Activated T-cell treated with anti-CD3 and anti-CD28 coated beads, Interleukin-2, amount 50 U/mL, for 24 hours (primary cell): ENCODE data around the gene LDLRAD4.

Experiments used
- DNase-seq: peaks from one replicate; pipeline ENCODE4 v3.0.0-alpha.2; 2020
- H3K27ac Mint-ChIP-seq: 2 replicates; pipeline ENCODE4 v1.8.0; 2020; ENCODE audit warnings: mild to moderate bottlenecking, mixed read lengths
- H3K27me3 Mint-ChIP-seq: 2 replicates; pipeline ENCODE4 v1.8.0; 2020; ENCODE audit warnings: mixed read lengths
- H3K36me3 Mint-ChIP-seq: 2 replicates; pipeline ENCODE4 v1.8.0; 2020; ENCODE audit warnings: low read depth, mixed read lengths
- H3K4me1 Mint-ChIP-seq: 2 replicates; pipeline ENCODE4 v1.8.0; 2020; ENCODE audit warnings: low read depth, mixed read lengths
- H3K4me3 Mint-ChIP-seq: 2 replicates; pipeline ENCODE4 v1.8.0; 2020; ENCODE audit warnings: mild to moderate bottlenecking, moderate library complexity, mixed read lengths
- H3K9me3 Mint-ChIP-seq: 2 replicates; pipeline ENCODE4 v1.8.0; 2020; ENCODE audit warnings: mixed read lengths

Gene LDLRAD4

GRCh38 chr18:13242797-13243196, 24.2 kb downstream of the LDLRAD4 start:
- H3K27me3 Mint-ChIP-seq, result no peaks in the 10 kb centered on the region
- H3K9me3 Mint-ChIP-seq, result no peaks in the 10 kb centered on the region
- H3K4me3 Mint-ChIP-seq, result no peak overlapping the region
- H3K36me3 Mint-ChIP-seq, result no peaks in the 10 kb centered on the region
- no peaks in the 10 kb centered on the region for H3K4me1 Mint-ChIP-seq
- DNase-seq, result peak; percentile 12
- H3K27ac Mint-ChIP-seq, result no peak overlapping the region

- Mint-ChIP-seq H3K9me3 (no peaks in the 10 kb centered on the region), H3K4me3 (no peak overlapping the region), H3K36me3 (no peaks in the 10 kb centered on the region), H3K27ac (no peak overlapping the region), H3K4me1 (no peaks in the 10 kb centered on the region), H3K27me3 (no peaks in the 10 kb centered on the region)
- DNase-seq, result no peak
These were observed 24.8 kb downstream of the LDLRAD4 start for GRCh38 chr18:13243363-13243762.

GRCh38 chr18:13244135-13244534, 25.6 kb downstream of the LDLRAD4 start:
- Mint-ChIP-seq H3K4me1 (no peaks in the 10 kb centered on the region), H3K27me3 (no peaks in the 10 kb centered on the region), H3K36me3 (no peaks in the 10 kb centered on the region), H3K9me3 (no peaks in the 10 kb centered on the region), H3K27ac (no peak overlapping the region), H3K4me3 (no peak overlapping the region)
- DNase-seq, result no peak

GRCh38 chr18:13245481-13246000, 27.0 kb downstream of the LDLRAD4 start:
- Mint-ChIP-seq H3K36me3 (no peaks in the 10 kb centered on the region), H3K9me3 (no peaks in the 10 kb centered on the region), H3K4me1 (no peaks in the 10 kb centered on the region), H3K4me3 (no peak overlapping the region), H3K27ac (no peak overlapping the region), H3K27me3 (no peaks in the 10 kb centered on the region)
- peak; percentile 22 for DNase-seq

- no peaks in the 10 kb centered on the region for H3K36me3 Mint-ChIP-seq
These were observed 27.6 kb downstream of the LDLRAD4 start for GRCh38 chr18:13246121-13246520.

GRCh38 chr18:13246591-13246990, 28.0 kb downstream of the LDLRAD4 start:
- Mint-ChIP-seq H3K27ac (no peak overlapping the region), H3K36me3 (no peaks in the 10 kb centered on the region), H3K4me3 (no peak overlapping the region), H3K4me1 (no peaks in the 10 kb centered on the region), H3K27me3 (no peaks in the 10 kb centered on the region), H3K9me3 (no peaks in the 10 kb centered on the region)
- DNase-seq, result no peak

More at GRCh38 chr18:13246121-13246520, 27.6 kb downstream of the LDLRAD4 start:
- no peak overlapping the region for H3K4me3 Mint-ChIP-seq
- no peaks in the 10 kb centered on the region for H3K27me3 Mint-ChIP-seq
- no peaks in the 10 kb centered on the region for H3K4me1 Mint-ChIP-seq
- DNase-seq, result peak; percentile 22
- H3K9me3 Mint-ChIP-seq, result no peaks in the 10 kb centered on the region
- no peak overlapping the region for H3K27ac Mint-ChIP-seq

- Mint-ChIP-seq H3K4me1 (no peaks in the 10 kb centered on the region), H3K4me3 (no peak overlapping the region), H3K27ac (no peak overlapping the region), H3K9me3 (no peaks in the 10 kb centered on the region), H3K36me3 (no peaks in the 10 kb centered on the region), H3K27me3 (no peaks in the 10 kb centered on the region)
- no peak for DNase-seq
These were observed 28.9 kb downstream of the LDLRAD4 start for GRCh38 chr18:13247506-13247905.

- Mint-ChIP-seq H3K27ac (no peak overlapping the region), H3K9me3 (no peaks in the 10 kb centered on the region), H3K4me3 (no peak overlapping the region)
These were observed 34.3 kb downstream of the LDLRAD4 start for GRCh38 chr18:13252686-13253410.

GRCh38 chr18:13253786-13254688, 35.5 kb downstream of the LDLRAD4 start:
- peak; percentile 11 for DNase-seq
- Mint-ChIP-seq H3K27me3 (no peaks in the 10 kb centered on the region), H3K27ac (no peak overlapping the region), H3K9me3 (no peaks in the 10 kb centered on the region), H3K4me3 (no peak overlapping the region), H3K4me1 (no peaks in the 10 kb centered on the region), H3K36me3 (no peaks in the 10 kb centered on the region)

More at GRCh38 chr18:13252686-13253410, 34.3 kb downstream of the LDLRAD4 start:
- Mint-ChIP-seq H3K36me3 (no peaks in the 10 kb centered on the region), H3K27me3 (no peaks in the 10 kb centered on the region), H3K4me1 (no peaks in the 10 kb centered on the region)
- DNase-seq, result no peak

- Mint-ChIP-seq H3K27ac (no peak overlapping the region), H3K4me3 (no peak overlapping the region), H3K36me3 (no peaks in the 10 kb centered on the region), H3K27me3 (no peaks in the 10 kb centered on the region), H3K4me1 (peaks cover 6% of the 10 kb centered on the region), H3K9me3 (no peaks in the 10 kb centered on the region)
- peak; percentile 18 for DNase-seq
These were observed 36.7 kb downstream of the LDLRAD4 start for GRCh38 chr18:13254971-13255927.

GRCh38 chr18:13256444-13257305, 38.1 kb downstream of the LDLRAD4 start:
- peaks cover 21% of the 10 kb centered on the region for H3K4me1 Mint-ChIP-seq
- peak overlapping the region; percentile 33 for H3K27ac Mint-ChIP-seq
- no peaks in the 10 kb centered on the region for H3K9me3 Mint-ChIP-seq
- H3K4me3 Mint-ChIP-seq, result no peak overlapping the region
- H3K36me3 Mint-ChIP-seq, result no peaks in the 10 kb centered on the region
- peak; percentile 21 for DNase-seq
- peaks cover 5% of the 10 kb centered on the region for H3K27me3 Mint-ChIP-seq

- H3K9me3 Mint-ChIP-seq, result no peaks in the 10 kb centered on the region
- no peak overlapping the region for H3K4me3 Mint-ChIP-seq
- peak; percentile 11 for DNase-seq
- peaks cover 5% of the 10 kb centered on the region for H3K27me3 Mint-ChIP-seq
- no peaks in the 10 kb centered on the region for H3K36me3 Mint-ChIP-seq
- H3K27ac Mint-ChIP-seq, result no peak overlapping the region
- H3K4me1 Mint-ChIP-seq, result peaks cover 25% of the 10 kb centered on the region
These were observed 38.9 kb downstream of the LDLRAD4 start for GRCh38 chr18:13257361-13257980.

GRCh38 chr18:13258921-13259320, 40.4 kb downstream of the LDLRAD4 start:
- Mint-ChIP-seq H3K4me1 (peaks cover 31% of the 10 kb centered on the region), H3K36me3 (no peaks in the 10 kb centered on the region), H3K27ac (no peak overlapping the region), H3K4me3 (no peak overlapping the region), H3K27me3 (peaks cover 5% of the 10 kb centered on the region), H3K9me3 (no peaks in the 10 kb centered on the region)
- peak; percentile 1 for DNase-seq
